IMR-90 (cell line): ENCODE results near the gene NRXN2. TPM values are rescaled to one million over a fixed set of nuclear protein-coding genes. Genes with fewer than 3 reads are reported as not detected.

Experiments
- ATAC-seq: fragments of 200-7000 bp; cut with Tn5 transposase; 2 replicates; pipeline ENCODE4 v1.9.1; 2020; ENCODE audit warnings: low read depth, mild to moderate bottlenecking, moderate library complexity
- BruUV-seq: library from RNA; stranded (reverse); fragments of 400-500 nt; replicated peaks from 2 replicates; lab custom pipeline; 2021; lab: Mats Ljungman, UMichigan
- CTCF ChIA-PET: fragments of 300-600 bp; formaldehyde crosslinking; extraction: SDS; loops from one replicate; lab custom pipeline; 2021; ENCODE audit warnings: antibody characterized with exemption; lab: Yijun Ruan, JAX
- POLR2A ChIA-PET: fragments of 300-600 bp; sonication (Branson Sonifier 250); formaldehyde crosslinking; loops from one replicate; lab custom pipeline; 2022; ENCODE audit warnings: antibody characterized with exemption; ENCODE audit not compliant: unreplicated experiment; lab: Charles Lee
- DNase-seq: peaks from one replicate; pipeline ENCODE4 v3.0.0; 2013
- H2AFZ ChIP-seq: replicated peaks from 2 replicates; pipeline ENCODE3; 2013; ENCODE audit warnings: low read length, mild to moderate bottlenecking; ENCODE audit not compliant: poor library complexity
- H2AK5ac ChIP-seq: 2 replicates; pipeline ENCODE4 v1.6.1; 2013; ENCODE audit warnings: low read depth, low read length, inconsistent platforms
- H2AK9ac ChIP-seq: replicated peaks from 2 replicates; pipeline ENCODE3; 2013; ENCODE audit warnings: mild to moderate bottlenecking, low read depth, low read length, moderate library complexity; ENCODE audit not compliant: poor library complexity
- H2BK120ac ChIP-seq: 2 replicates; pipeline ENCODE4 v1.6.1; 2013; ENCODE audit warnings: low read depth, low read length, inconsistent platforms
- H2BK15ac ChIP-seq: 3 replicates; pipeline ENCODE4 v1.6.1; 2013; ENCODE audit warnings: low read depth, low read length, inconsistent platforms
- H2BK20ac ChIP-seq: 2 replicates; pipeline ENCODE4 v1.6.1; 2013; ENCODE audit warnings: low read depth, mild to moderate bottlenecking, inconsistent platforms, low read length, moderate library complexity
- H2BK5ac ChIP-seq: 2 replicates; pipeline ENCODE4 v1.6.1; 2013; ENCODE audit warnings: mild to moderate bottlenecking, low read depth, low read length, inconsistent platforms; ENCODE audit not compliant: poor library complexity, severe bottlenecking
- H3K14ac ChIP-seq: replicated peaks from 2 replicates; pipeline ENCODE4 v1.6.1; 2013; ENCODE audit warnings: low read depth, low read length, inconsistent platforms
- H3K18ac ChIP-seq: 2 replicates; pipeline ENCODE4 v1.6.1; 2013; ENCODE audit warnings: low read depth, low read length, control low read depth
- H3K23ac ChIP-seq: 2 replicates; pipeline ENCODE4 v1.6.1; 2013; ENCODE audit warnings: low read depth, low read length, inconsistent platforms
- H3K27ac ChIP-seq: 2 replicates; pipeline ENCODE4 v1.5.1; 2013; ENCODE audit warnings: mild to moderate bottlenecking, control low read depth, low read length; ENCODE audit not compliant: insufficient read depth
- H3K27me3 ChIP-seq: 2 replicates; pipeline ENCODE4 v1.6.1; 2013; ENCODE audit warnings: low read length; ENCODE audit not compliant: control insufficient read depth, insufficient read depth
- H3K36me3 ChIP-seq: 2 replicates; pipeline ENCODE4 v1.6.1; 2013; ENCODE audit warnings: low read length, mixed read lengths; ENCODE audit not compliant: control insufficient read depth, insufficient read depth
- H3K4ac ChIP-seq: 2 replicates; pipeline ENCODE4 v1.6.1; 2013; ENCODE audit warnings: low read depth, low read length, inconsistent platforms
- H3K4me1 ChIP-seq: 2 replicates; pipeline ENCODE4 v1.6.1; 2013; ENCODE audit warnings: low read length, mixed read lengths; ENCODE audit not compliant: control insufficient read depth, insufficient read depth
- H3K4me2 ChIP-seq: 2 replicates; pipeline ENCODE4 v1.6.1; 2013; ENCODE audit warnings: low read depth, mild to moderate bottlenecking, control low read depth, low read length, moderate library complexity
- H3K4me3 ChIP-seq: 2 replicates; pipeline ENCODE4 v1.5.1; 2013; ENCODE audit warnings: low read depth, mild to moderate bottlenecking, control low read depth, low read length, moderate library complexity; ENCODE audit not compliant: insufficient read depth
- H3K56ac ChIP-seq: 2 replicates; pipeline ENCODE4 v1.6.1; 2013; ENCODE audit warnings: low read length, inconsistent platforms; ENCODE audit not compliant: insufficient read depth; ENCODE audit errors: extremely low read depth
- H3K79me1 ChIP-seq, 2 experiments: 2 replicates each; pipeline ENCODE4 v1.6.1; 2013; ENCODE audit warnings: low read length in 2 of 2, inconsistent platforms in 1 of 2, low read depth in 1 of 2
- H3K9ac ChIP-seq: 2 replicates; pipeline ENCODE4 v1.6.1; 2013; ENCODE audit warnings: low read depth, low read length, control low read depth
- H3K9me1 ChIP-seq: 2 replicates; pipeline ENCODE4 v1.6.1; 2013; ENCODE audit warnings: low read length, inconsistent platforms; ENCODE audit not compliant: insufficient read depth
- H3K9me3 ChIP-seq: 2 replicates; pipeline ENCODE4 v1.6.1; 2013; ENCODE audit warnings: low read length; ENCODE audit not compliant: control insufficient read depth, insufficient read depth
- H4K20me1 ChIP-seq: 2 replicates; pipeline ENCODE4 v1.6.1; 2013; ENCODE audit warnings: low read length, inconsistent platforms; ENCODE audit not compliant: insufficient read depth
- H4K5ac ChIP-seq: 2 replicates; pipeline ENCODE4 v1.6.1; 2013; ENCODE audit warnings: mild to moderate bottlenecking, low read depth, low read length, control low read depth
- H4K8ac ChIP-seq, 2 experiments: 2 replicates each; pipeline ENCODE4 v1.6.1; 2013; ENCODE audit warnings: low read depth in 2 of 2, low read length in 2 of 2, control low read depth in 1 of 2, inconsistent platforms in 1 of 2
- H4K91ac ChIP-seq: 2 replicates; pipeline ENCODE4 v1.6.1; 2013; ENCODE audit warnings: low read depth, low read length, inconsistent platforms; ENCODE audit not compliant: insufficient read depth
- BHLHE40 ChIP-seq: fragments of 150-350 bp; IDR thresholded peaks from 2 replicates; pipeline ENCODE4 v1.6.1; 2016; ENCODE audit warnings: mild to moderate bottlenecking, low read depth, low read length
- CHD1 ChIP-seq: IDR thresholded peaks from 2 replicates; pipeline ENCODE4 v1.6.1; 2012; ENCODE audit warnings: low read depth, low read length, improper control_type of control experiment
- CTCF ChIP-seq: conservative IDR thresholded peaks from 2 replicates; pipeline ENCODE4 v1.5.1; 2012; ENCODE audit warnings: mild to moderate bottlenecking, low read depth, low read length, improper control_type of control experiment
- FOS ChIP-seq: fragments of 150-350 bp; IDR thresholded peaks from 2 replicates; pipeline ENCODE4 v1.6.1; 2016; ENCODE audit warnings: low read depth, low read length
- MAFK ChIP-seq: IDR thresholded peaks from 2 replicates; pipeline ENCODE4 v1.6.1; 2012; ENCODE audit warnings: low read depth, low read length, improper control_type of control experiment
- MAZ ChIP-seq: IDR thresholded peaks from 2 replicates; pipeline ENCODE4 v1.6.1; 2012; ENCODE audit warnings: low read depth, mild to moderate bottlenecking, low read length, improper control_type of control experiment, moderate library complexity, borderline replicate concordance
- NFE2L2 ChIP-seq: fragments of 150-350 bp; IDR thresholded peaks from 2 replicates; pipeline ENCODE4 v1.6.1; 2016; ENCODE audit warnings: low read depth, mild to moderate bottlenecking, low read length
- POLR2A ChIP-seq: IDR thresholded peaks from 2 replicates; pipeline ENCODE4 v1.6.1; 2012; ENCODE audit warnings: mild to moderate bottlenecking, low read depth, low read length
- RFX5 ChIP-seq: IDR thresholded peaks from 2 replicates; pipeline ENCODE4 v1.8.0; 2012; ENCODE audit warnings: low read depth, mild to moderate bottlenecking, low read length, moderate library complexity
- SMC3 ChIP-seq: fragments of 150-350 bp; IDR thresholded peaks from 2 replicates; pipeline ENCODE4 v1.6.1; 2016; ENCODE audit warnings: low read depth, mild to moderate bottlenecking, antibody characterized with exemption, low read length, moderate library complexity
- USF2 ChIP-seq: fragments of 150-350 bp; IDR thresholded peaks from 2 replicates; pipeline ENCODE4 v1.6.1; 2017; ENCODE audit warnings: mild to moderate bottlenecking, antibody characterized with exemption, low read length, low read depth
- WGBS, 2 experiments: methylation state at CpG; one replicate each; pipeline versions ENCODE4 v1.1.5 to v1.1.7; 2013; ENCODE audit warnings: missing lambda C conversion rate in 2 of 2; ENCODE audit not compliant: insufficient read length in 1 of 2; ENCODE audit errors: extremely low coverage in 2 of 2; 5-methylcytosine and 5-hydroxymethylcytosine counted together
- dilution Hi-C: fragments of 300-500 bp; cut with HindIII; formaldehyde crosslinking; loops from one replicate; pipeline ENCODE4 v1.14.3; 2018; ENCODE audit warnings: low sequenced_read_pairs; ENCODE audit not compliant: unreplicated experiment
- in situ Hi-C: fragments of 300-500 bp; cut with MboI; formaldehyde crosslinking; loops from 3 replicates; pipeline ENCODE4 v1.14.3; 2019; ENCODE audit warnings: low sequenced_read_pairs, inconsistent platforms, mixed read lengths
- intact Hi-C: fragments of 100-400 bp; cut with micrococcal nuclease; formaldehyde crosslinking; loops from 2 replicates; pipeline ENCODE4 v1.10.0; 2022
- polyA plus RNA-seq, 3 experiments: library from polyadenylated mRNA; depleted of rRNA; stranded (reverse); fragments of >200 nt; gene quantifications; 2 replicates each; pipeline ENCODE4 v1.2.3, GENCODE V29; 2012; ENCODE audit warnings: low replicate concordance in 1 of 3
- total RNA-seq: library from RNA; depleted of rRNA; stranded (reverse); fragments of >200 nt; gene quantifications from 2 replicates; pipeline ENCODE4 v1.2.3, GENCODE V29; 2012

NRXN2 gene
- total and polyA plus RNA-seq, 2 of the 4 experiments (the other 2 are of a cell fraction) = 0.18 to 0.22 TPM

- BruUV-seq = no TSS peak
- Histone ChIP-seq H3K27me3 (peaks cover 21% of the 10 kb centered on the region), H4K8ac (no peak overlapping the region), H2BK15ac (no peak overlapping the region), H2BK20ac (no peak overlapping the region), H4K5ac (no peak overlapping the region), H3K4me3 (no peak overlapping the region), H2AK5ac (no peak overlapping the region), H2AFZ (no peak overlapping the region), H3K4me2 (no peak overlapping the region), H2BK5ac (no peak overlapping the region), H3K4ac (no peak overlapping the region), H3K4me1 (peaks cover 9% of the 10 kb centered on the region), H2BK120ac (no peak overlapping the region), H4K20me1 (no peaks in the 10 kb centered on the region), H3K9me1 (peaks cover 11% of the 10 kb centered on the region), H2AK9ac (no peak overlapping the region), H3K27ac (no peak overlapping the region), H3K9me3 (no peaks in the 10 kb centered on the region), H3K36me3 (no peaks in the 10 kb centered on the region), H3K18ac (no peak overlapping the region), H3K23ac (no peak overlapping the region), H3K56ac (no peak overlapping the region), H3K9ac (no peak overlapping the region), H4K91ac (no peak overlapping the region), H3K79me1 (no peaks in the 10 kb centered on the region), H3K14ac (no peak overlapping the region)
- TF ChIP-seq POLR2A (no peak), RFX5 (no peak), FOS (no peak), BHLHE40 (no peak), MAFK (no peak), USF2 (no peak), SMC3 (no peak), CTCF (no peak), MAZ (no peak), CHD1 (no peak), NFE2L2 (no peak)
- ATAC-seq (no peak), DNase-seq (no peak)
- intact Hi-C loops = loop anchor here (5.0 to 10.0 kb wide), 2 partner anchors 298 to 450 kb away; partner anchors contain the start of genes FERMT3 and RPS6KA4
- dilution Hi-C loops = no loop called here
- 69% methylated on average over 8 of the region's 13 CpGs; no CpG with 5 or more reads in 1 of the 2 experiments for WGBS, 2 experiments
- ChIA-PET POLR2A (no interaction called here), CTCF (no interaction called here)
- in situ Hi-C loops = no loop called here
These were observed 67.9 kb downstream of the NRXN2 start for GRCh38 chr11:64654958-64655541.
